Measurements from ENCODE around the gene CRHBP.
"Not testable (repeated sequence)": the region's sequence is repeated elsewhere in the genome, so short reads cannot be mapped to it uniquely, and the experiment has no call there.

The CRHBP gene

DNA sequence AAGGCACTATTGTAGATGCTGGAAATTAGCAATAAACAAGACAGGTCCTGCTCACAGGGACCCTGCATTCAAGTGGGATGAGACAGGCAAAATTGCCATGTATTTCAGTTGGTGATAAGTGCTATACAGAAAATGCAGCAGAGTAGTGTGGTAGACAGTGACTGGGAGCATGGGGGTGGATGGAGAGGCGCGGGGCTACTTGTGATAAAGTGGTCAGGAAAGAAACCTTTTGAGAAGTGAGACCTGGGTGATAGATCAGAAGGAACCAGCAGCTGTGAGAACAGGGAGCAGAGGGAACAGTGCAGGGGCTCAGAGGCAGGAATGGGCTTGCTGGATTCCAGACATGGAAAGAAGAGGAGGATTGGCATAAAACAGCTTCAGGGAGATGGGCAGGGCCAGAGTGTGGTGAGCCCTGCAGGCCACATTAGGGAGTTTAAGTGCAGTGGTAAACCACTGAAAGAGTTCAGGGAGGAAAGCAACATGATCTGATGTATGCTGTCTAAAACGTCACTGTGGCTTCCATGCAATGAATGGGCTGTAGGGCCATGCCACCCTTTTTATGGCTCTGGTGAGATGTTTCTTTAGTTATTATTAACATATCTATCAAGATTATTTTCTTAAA, 7.3 kb downstream of the CRHBP start:
- DNase-seq = no peak

DNA sequence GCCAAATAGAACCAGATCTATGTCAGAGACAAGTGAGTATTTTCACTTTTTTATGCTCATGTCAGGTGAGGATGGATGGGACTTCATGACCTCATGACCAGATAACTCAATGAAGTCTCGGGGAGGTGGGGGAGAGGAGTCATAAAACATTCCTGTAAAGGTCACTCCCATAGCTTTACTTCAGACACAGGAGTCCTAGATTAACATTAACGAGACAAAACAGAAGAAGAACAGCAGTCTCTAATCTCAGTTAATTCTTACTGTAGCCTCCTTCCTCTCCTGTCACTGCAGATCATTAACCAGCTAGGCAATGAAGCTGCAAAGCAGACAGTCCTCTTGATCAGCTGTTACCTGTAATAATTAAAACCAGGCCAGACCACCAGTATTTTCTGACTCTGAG, 11.2 kb downstream of the CRHBP start:
- DNase-seq = no peak

DNA sequence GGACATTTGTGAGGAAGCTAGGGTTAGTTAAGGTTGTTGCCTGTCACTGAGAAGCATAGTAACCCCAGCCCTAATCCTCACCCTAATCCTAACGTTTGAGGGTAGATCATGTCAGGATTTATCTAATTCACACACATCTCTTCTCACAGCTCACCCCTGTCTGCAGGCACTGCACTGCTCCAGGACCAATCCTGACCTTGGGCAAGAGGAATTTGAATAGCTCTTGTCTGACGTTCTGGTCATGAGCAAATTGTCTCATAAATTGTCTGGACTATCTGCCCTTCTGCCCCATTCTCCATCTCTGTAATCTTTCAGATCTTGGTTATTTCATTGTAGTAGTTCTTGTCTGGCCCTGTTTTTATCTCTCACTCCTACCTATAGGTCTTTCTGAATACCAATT, 18.7 kb downstream of the CRHBP start:
- no peak for DNase-seq

DNA sequence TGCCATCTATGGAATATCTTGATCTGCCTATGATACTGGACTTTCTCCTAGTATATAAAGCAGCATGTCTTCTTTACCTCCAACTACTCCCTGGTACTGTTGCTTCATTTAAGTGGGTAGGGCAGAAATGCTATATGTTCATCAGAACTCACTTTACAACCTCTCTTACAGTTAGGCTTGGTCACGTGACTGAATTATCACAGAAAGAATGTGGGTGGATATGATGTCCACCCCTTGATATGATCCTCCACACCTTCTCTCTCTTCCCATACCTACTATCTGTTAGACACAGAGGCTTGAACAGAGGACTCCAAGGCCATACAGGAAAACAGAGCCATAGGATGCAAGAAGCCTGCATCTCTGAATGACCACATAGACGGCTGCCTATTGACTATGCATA, 19.8 kb downstream of the CRHBP start:
- no peak for DNase-seq

DNA sequence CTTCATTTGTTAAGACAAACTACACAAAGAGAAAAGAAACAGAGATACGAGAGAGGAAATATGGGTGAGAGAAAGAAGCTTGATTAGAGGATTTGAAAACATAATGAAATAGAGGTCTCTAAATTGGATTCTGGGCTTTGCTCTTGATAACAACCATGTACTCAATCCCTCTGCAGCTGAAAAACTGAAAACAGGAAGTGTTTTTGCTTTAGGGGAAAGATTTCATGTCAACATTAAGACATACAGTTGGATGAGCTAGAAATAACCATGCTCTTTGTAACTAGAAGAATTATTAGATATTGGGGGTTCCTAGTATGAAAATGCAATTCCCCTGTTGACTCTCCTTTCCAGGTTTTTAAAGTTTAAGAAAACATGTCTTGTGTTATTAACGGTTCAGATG, 21.9 kb downstream of the CRHBP start:
- DNase-seq = no peak

DNA sequence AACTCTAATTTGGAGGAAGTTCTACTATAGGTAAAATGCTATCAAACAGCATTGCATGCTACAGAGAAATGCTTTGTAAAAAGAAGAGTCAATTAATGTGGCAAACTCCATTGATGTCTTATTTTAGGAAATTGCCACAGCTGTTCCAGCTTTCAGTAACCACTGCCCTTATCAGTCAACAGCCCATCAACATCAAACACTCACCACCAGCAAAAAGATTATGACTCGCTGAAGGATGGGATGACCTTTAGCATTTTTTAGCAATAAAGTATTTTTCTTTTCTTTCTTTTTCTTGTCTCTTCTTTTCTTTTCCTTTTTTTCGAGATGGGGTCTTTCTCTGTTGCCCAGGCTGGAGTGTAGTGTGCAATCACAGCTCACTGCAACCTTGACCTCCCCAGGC, 26.0 kb downstream of the CRHBP start:
- DNase-seq = no peak

DNA sequence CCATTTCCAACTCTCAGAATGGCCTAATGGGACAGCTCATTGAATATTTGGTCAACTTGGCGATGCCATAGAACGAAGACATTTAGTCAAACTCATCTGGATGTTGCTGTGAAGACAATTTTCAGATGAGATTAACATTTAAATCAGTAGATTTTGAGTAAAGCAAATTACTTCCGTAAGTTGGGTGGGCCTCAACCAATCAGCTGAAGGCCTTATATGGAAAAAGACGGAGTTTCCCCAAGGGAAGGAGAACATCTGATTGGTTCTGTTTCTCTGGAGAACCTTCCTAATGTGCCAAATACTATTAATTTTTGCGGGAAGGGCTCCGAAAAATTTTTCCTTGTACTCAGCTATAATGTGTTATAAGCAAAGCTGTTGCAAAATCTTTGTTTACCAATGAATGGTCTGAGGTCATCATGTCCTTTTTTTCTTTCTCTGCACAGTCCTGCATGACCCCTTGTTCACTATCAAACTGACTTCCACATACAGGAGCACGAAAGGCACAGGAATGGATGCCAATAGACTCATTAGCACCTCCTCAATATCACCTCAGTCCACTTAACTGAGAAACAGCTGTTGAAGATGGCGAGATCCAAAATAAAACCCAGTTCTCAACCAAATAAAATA, 27.8 kb downstream of the CRHBP start:
- no peak for DNase-seq

DNA sequence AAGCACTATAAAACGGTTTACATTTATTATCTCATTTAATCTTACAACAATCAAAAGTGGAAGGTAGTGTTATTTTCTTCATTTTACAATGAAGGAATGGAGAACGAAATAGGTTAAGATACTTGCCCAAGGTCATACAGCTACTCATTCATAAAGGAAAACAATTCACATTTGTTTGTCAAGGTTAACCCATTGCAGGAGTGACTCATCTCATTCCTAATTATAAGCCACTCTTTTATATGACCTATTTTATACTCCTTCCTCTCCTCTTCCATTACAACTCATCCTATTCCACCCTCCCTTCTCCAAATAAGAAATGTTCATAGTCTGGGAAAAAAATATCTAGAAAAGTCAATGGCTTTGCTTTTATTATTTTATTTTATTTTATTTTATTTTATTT, 29.6 kb downstream of the CRHBP start:
- DNase-seq = no peak

DNA sequence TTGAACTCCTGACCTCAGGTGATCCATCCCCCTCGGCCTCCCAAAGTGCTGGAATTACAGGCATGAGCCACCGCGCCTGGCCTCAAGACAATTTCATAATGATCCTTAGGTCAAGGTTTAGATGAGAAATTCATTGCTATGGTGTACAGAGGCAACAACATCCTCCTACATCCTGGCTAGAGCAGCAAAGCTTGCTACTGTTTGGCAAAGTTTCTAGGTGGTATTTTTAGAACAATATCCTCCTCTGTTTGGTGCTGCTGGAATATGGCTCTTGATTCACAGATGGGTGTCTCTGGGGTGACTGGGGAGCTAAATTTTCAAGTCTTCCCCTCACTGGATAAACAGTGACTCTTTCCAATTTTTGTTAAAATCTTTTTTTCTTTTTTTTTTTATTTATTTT, 30.6 kb downstream of the CRHBP start:
- DNase-seq = no peak

DNA sequence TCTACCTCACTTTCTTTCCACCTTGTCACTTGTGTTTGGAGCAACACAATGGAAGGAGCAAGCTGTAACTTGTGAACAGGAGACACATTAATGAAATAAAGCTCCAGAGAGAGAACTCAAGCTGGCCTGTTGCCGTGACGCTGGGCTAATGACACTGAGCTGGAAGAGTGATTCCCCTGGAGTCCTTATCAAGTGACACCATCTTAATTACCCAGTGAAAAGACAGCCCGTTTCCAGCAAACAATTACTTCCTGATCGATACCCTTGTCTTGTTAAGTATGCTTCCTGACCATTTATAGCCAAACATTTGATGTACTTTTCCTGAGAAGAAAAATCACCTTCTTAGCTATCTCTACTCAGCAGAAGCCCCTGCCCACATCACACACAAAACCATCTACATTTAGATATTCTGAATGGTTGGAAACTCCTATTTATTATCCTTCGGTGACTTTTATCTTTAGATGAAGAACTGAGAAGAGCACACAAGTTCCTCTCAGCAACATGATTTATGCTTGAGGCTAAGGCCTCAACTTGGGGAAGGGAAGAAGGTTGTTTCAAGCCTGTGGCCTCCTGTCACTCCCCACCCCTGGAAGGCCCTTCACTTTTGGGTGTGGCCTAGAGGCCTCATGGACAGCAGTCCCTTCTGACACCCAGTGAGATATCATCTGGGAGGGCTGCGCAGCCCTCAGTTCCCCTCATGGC, 34.1 kb downstream of the CRHBP start:
- no peak for DNase-seq

DNA sequence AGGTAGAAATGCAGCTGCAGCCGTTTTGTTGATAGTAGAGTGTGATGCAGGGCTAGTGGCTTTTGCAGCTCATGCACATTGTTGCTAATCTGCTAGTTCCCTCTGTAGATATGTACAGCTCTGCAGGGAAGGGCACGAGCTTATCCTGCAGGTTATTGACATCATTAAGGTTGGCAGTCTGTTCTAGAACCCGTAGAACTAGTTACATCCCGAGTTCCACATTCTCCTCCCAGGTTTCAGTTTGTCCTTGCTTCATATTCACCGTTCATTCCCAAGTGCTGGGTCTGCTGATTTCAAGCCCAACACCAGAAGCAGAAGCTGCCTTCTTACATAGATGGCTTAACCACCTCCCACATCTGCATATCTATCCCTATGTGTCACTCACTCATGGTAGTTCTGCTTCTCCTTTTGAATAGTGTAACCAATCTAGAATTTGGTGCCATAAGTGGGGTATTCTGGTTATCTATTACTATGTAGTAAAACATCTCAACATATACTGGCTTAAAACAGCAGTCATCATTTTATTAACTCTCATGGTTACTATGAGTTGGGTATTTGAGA, 38.1 kb downstream of the CRHBP start:
- no peak for DNase-seq

DNA sequence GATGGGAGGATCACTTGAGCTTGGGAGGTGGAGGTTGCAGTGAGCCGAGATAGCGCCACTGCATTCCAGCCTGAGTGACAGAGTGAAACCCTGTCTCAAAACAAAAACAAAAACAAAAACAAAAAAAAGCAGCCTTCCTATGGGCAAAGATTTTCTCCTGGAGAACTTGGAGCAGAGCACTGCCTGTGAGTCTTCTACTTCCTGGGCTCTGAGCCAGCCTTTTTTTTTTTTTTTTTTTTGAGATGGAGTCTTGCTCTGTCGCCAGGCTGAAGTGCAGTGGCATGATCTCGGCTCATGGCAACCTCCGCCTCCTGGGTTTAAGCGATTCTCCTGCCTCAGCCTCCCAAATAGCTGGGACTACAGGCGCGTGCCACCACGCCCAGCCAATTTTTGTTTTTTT, 40.6 kb downstream of the CRHBP start:
- not testable (repeated sequence) for DNase-seq

DNA sequence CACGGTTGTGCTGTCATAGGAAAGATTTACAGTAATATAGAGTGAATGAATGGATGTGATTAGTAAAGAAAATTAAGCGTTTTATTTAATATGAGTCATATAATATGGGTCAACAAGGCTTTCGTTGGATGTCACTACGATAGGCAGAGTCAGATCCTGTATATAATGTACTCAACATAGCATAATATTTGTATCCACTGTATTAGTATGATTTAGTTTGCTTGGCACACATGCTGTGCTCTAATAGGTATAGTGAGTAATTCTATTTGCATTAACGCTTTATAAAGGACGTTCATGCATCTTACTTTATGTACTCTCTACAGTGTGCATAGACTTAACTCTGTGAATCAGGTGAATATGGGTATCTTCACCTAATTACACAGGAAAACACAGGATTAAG, 41.5 kb downstream of the CRHBP start:
- no peak for DNase-seq

DNA sequence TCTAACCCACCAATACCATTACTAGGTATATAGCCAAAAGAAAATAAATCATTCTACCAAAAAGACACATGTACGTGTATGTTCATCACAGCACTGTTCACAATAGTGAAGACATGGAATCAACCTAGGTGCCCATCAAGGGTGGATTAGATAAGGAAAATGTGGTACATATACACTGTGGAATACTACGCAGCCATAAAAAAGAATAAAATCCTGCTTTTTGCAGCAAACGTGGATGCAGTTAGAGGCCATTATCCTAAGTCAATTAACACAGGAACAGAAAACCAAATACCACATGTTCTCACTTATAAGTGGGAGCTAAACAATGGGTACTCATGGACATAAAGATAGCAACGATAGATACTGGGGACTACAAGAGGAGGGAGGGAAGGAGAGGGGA, 45.4 kb downstream of the CRHBP start:
- DNase-seq = not testable (repeated sequence)

DNA sequence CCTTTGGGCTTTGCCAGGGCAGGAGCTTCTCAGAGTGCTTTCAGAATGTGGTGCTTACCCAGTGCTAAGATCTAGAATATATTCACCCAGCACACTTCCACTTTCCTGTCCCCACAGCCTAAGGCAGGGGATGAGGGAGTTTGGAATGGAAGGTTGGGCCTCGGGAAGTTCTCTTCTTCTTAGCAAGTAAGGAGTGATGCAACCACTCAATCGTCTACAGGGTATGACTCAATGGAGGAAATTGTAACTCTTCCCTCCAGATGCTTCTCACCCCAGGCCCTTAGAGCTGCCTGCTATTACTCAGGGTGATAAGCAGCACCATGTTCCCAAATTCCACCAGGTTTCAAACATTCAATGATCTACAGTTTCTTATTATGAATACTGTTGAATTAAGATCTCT, 46.6 kb downstream of the CRHBP start:
- DNase-seq = no peak

DNA sequence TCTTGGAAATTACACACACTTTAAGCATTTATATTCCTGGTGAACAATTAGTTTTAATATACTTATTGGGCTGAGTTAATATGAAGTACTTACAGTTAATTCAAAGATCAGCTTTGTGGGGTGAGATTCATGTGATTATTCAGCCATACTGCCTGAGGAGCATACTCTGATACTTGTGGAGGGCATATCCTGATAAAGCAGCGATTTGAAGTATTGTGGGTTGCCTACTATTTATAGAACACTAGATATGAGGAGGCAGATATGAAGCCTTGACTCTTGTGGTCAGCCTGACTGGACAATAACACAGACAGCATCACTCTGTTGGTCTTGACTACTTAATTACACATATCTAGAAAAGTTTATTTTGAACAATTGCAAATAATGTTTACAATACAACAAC, 50.4 kb downstream of the CRHBP start:
- no peak for DNase-seq

DNA sequence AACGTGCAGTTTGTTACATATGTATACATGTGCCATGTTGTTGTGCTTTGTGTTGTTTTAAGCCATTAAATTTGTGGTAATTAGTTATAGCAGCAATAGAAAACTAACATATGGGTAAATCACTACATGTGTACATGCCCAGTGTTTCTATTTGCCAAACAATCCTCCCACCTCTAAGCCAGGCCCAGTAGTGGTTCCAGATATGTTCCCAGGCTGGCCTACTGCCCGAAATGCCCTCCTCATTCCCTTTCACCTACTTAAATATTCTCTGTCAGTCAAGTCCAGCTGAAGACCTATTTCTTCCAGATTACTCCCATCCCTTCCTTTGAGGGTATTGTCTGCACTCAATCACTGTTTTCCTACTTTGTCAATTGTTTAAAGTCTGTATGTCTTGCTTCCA, 53.3 kb downstream of the CRHBP start:
- DNase-seq = no peak

DNA sequence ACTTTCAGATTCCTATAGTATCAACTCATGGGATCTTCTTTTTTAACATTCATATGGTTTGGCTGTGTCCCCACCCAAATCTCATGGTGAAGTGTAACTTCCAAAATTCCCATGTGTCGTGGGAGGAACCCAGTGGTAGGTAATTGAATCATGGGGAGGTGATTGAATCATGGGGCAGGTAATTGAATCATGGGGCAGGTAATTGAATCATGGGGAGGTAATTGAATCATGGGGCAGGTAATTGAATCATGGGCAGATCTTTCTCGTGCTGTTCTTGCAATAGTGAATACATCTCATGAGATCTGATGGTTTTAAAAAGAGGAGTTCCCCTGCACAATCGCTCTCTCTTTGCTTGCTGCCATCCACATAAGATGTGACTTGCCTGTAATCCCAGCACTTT, 55.6 kb downstream of the CRHBP start:
- no peak for DNase-seq

DNA sequence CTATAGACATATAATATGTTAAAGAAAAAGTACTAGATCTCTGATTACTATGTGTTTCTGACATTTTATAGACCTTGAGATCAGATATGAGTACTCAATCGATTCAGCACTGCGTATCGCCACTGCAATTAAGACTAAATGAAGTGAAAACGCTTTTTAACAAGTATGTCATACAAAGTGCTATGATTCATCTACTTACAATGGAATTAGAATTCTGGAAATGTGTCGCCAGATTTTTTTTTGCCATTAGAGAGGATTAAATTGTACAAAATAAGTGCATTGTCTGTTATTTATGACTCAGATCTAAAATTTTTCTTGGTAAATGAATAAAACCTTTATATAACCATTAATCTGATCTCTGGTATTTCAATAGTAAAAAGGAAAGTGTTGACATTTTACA, 57.4 kb downstream of the CRHBP start:
- DNase-seq = no peak

DNA sequence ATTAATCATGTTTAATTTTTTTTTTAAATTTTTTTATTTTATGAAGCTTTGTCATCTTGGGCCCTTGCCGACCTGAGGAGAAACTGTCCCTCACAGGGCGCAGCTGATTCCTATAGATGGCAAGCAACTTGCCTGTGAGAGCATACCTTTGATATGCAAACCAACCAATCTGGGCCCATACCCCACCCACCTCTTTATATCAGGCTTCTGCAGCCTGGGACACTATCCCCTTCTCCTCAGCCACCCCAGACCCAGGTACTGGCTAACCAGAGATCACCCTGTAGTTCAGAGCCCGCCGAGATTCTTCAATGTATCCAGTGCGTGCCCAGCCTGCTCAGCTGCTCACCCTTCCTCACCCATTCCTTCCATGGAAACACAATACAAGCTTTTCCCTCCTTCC, 58.7 kb downstream of the CRHBP start:
- DNase-seq = no peak

DNA sequence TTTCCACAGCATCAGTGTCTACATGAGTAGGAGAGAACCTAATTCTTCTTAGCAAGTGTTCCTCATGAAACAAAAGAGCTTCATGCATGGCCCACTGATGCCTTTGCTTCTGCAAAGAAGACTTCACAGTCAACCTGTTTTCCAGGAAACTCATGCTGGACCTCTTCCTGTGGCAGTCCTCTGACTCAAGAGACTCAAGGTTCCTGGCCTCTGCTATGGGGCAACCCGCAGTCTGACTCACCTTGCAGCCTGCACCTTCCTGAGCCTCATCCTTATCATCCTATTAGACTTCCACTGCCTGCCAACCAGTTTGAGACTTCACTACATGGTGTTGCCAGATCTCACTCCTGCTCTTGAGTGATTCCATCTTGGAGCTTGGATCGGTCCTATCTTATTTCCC, 59.8 kb downstream of the CRHBP start:
- DNase-seq = no peak

DNA sequence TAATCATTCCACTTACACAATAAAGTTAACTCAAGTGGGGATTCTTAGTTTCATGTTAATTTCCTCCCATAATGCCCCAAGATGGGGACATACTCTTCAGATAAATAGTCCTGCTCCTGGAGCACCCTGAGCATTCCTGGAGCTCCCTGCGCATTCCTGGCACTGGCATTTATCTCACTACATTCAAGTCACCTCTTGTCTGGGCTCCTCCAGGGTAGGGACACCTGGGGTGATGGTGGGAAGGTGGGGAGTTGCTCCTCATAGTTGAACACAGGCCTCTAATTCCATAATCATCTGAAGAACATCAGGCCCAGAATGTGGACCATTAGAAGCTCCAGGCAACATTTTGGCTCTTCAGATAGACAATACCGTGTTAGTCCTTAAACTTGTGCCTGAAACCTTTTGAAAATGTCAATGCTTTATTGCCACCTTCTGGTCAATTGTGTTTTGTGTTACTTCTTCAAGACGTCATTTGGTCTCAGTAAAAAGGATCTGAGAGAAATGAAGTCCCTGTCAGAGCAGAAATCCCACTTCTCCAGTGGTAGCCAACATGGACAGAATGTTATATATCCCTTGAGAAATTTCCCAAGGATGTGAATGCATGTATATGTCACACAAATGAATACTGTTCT, 63.2 kb downstream of the CRHBP start:
- DNase-seq = no peak

DNA sequence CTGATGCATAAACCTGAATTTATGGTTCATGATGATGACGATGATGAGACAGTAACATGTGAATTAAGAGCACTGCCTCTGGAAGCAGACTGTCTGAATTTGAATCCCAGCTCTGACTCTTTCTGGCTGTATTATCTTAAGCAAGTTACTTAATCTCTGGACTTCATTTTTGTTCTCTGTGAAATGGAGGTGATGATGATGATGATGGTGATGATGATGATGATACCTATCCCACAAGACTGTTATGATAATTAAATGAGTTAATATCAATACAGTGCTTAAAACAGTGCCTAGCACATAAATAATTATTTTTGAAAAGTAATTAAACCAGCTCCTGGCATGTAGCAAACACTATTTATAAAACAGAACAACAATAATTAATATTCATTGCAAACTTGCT, 64.1 kb downstream of the CRHBP start:
- DNase-seq = no peak

DNA sequence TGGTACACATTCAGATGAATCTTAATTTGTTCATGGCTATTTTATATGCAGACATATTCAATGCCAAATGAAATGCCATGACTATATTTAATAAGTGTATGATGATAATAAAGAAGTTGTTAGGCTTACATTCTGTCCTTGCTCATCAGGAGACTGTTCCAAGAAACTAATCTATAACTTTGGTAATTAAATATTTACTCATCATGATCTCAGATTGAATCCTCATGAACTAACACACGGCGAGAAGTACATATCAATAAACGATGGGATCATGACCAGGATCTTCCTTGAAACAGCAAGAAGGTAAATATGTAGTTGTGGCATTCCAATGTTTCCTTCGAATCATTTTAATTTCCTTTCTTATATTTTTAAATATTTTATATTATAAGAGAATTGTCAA, 64.8 kb downstream of the CRHBP start:
- DNase-seq = no peak

Measured in effector CD8-positive, alpha-beta T cell (primary cell).